ENCODE measurements around the gene ZNHIT1.

- TF ChIP-seq POLR2A (IDR thresholded peaks at IDR 0.05) (no peak), CTCF (IDR thresholded peaks at IDR 0.05) (no peak)
Observed at GRCh38 chr7:101238226-101239182, 20.5 kb downstream of the ZNHIT1 start.

All from testis (tissue), 2 donors.